Measurements from ENCODE around the gene LBHD1.
A peak's percentile ranks its signal among the peaks of the same experiment; 100 is the strongest.

The LBHD1 gene

DNA sequence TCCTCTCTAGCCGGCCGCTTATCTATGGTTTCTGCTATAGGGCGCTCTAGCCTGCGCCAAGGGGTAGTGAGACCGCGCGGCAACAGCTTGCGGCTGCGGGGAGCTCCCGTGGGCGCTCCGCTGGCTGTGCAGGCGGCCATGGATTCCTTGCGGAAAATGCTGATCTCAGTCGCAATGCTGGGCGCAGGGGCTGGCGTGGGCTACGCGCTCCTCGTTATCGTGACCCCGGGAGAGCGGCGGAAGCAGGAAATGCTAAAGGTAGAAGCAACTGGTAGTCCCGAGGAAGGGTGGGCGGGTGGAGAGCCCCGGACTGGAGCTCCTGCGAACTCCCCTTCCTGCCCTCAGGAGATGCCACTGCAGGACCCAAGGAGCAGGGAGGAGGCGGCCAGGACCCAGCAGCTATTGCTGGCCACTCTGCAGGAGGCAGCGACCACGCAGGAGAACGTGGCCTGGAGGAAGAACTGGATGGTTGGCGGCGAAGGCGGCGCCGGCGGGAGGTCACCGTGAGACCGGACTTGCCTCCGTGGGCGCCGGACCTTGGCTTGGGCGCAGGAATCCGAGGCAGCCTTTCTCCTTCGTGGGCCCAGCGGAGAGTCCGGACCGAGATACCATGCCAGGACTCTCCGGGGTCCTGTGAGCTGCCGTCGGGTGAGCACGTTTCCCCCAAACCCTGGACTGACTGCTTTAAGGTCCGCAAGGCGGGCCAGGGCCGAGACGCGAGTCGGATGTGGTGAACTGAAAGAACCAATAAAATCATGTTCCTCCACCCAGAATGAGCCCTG is at the start of gene LBHD1, which contains the start of gene UQCC3:
LBHD1 (minus strand) TSS at position 660 of the 782 bp plus-strand sequence. CDS start 2,236 bp downstream, outside the sequence.
UQCC3 (plus strand) TSS at position 66 of the 782 bp plus-strand sequence; CDS start at position 139, 73 bp downstream.
- ATAC-seq (peak; percentile 91), DNase-seq (peak; percentile 78 to 88)
- H3K9me3 Mint-ChIP-seq, result no peaks in the 10 kb centered on the region
- peaks cover 74% of the 10 kb centered on the region for H3K4me1 Mint-ChIP-seq
- no peaks in the 10 kb centered on the region for H3K27me3 Mint-ChIP-seq
- peak within 1 kb of the TSS; percentile 98 for H3K27ac Mint-ChIP-seq
- H3K4me3 Mint-ChIP-seq, result peak within 1 kb of the TSS; percentile 99

DNA sequence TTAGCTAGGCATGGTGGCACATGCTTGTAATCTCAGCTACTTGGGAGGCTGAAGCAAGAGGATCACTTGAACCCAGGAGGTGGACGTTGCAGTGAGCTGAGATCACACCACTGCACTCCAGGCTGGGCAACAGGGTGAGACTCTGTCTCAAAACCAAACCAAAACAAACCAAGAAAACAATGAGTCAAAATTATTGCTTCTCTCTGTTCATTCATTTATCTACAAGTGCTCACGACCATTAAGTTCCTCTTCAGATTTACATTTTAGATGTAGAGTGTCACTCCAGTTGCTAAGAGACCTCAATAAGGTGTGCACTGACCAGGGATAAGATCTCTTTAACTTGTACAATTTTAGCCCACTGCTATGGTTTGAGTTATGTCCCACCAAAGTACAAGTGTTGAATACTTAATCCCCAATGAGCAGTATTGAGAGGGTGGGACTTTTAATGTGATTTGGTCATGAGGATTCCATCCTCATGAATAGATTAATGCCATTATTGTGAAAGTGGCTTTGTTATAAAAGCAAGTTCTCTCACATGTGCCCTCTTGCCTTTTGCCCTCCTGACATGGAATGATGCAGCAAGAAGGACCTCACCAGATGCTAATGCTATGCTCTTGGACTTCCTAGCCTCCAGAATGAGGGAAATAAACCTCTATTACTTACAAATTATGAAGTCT is 47.4 kb upstream of the LBHD1 start:
- Mint-ChIP-seq H3K27me3 (no peaks in the 10 kb centered on the region), H3K4me1 (peaks cover 69% of the 10 kb centered on the region), H3K27ac (peak overlapping the region in 1 of 2 donors; percentile 42), H3K9me3 (no peaks in the 10 kb centered on the region), H3K4me3 (no peak overlapping the region)
- no peak for ATAC-seq
- DNase-seq, result no peak

DNA sequence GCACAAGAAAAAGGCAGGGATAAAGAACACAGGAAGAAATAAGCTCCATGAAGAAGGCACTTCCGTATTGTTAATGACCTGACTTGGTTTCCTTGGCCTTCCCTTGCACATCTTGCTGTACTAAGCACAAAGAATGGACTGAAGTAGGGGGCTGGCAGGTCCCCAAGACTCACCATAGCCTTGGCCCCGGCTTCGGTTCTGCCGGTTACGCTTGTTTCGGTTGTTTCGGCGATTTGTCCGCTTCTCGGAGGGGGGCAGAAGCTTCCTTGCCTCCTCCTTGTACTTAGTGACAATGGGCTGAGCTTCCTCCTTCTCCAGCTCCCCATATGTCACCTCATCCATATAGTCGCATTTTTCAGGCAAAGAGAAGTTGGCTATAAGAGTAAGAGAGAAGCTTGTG is 44.7 kb upstream of the LBHD1 start:
- no peaks in the 10 kb centered on the region for H3K27me3 Mint-ChIP-seq
- ATAC-seq (no peak), DNase-seq (no peak)
- H3K4me3 Mint-ChIP-seq, result no peak overlapping the region
- H3K27ac Mint-ChIP-seq, result peak overlapping the region in 1 of 2 donors; percentile 59
- H3K4me1 Mint-ChIP-seq, result peaks cover 73% of the 10 kb centered on the region
- H3K9me3 Mint-ChIP-seq, result no peaks in the 10 kb centered on the region

DNA sequence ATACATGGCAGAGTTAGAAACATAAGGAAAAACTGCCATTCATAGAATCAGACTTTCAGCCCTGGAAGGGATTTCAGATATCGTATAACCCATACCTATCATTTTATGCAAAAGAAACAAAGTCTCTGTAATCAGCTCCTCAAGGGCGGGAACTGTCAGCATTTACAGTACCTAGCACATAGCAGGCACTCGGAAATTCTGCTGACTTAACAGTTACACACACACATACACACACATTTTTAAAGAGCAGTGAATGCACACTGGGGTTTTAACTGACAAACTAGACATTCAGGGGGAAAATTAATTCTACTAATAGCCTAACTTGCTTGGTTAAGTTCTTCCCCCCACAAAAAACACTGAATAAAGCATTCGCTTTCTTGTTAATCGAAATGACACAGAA is 44.1 kb upstream of the LBHD1 start:
- DNase-seq (no peak), ATAC-seq (no peak)
- Mint-ChIP-seq H3K4me3 (no peak overlapping the region), H3K9me3 (no peaks in the 10 kb centered on the region), H3K27me3 (no peaks in the 10 kb centered on the region), H3K27ac (peak overlapping the region in 1 of 2 donors; percentile 11), H3K4me1 (peaks cover 67% of the 10 kb centered on the region)

DNA sequence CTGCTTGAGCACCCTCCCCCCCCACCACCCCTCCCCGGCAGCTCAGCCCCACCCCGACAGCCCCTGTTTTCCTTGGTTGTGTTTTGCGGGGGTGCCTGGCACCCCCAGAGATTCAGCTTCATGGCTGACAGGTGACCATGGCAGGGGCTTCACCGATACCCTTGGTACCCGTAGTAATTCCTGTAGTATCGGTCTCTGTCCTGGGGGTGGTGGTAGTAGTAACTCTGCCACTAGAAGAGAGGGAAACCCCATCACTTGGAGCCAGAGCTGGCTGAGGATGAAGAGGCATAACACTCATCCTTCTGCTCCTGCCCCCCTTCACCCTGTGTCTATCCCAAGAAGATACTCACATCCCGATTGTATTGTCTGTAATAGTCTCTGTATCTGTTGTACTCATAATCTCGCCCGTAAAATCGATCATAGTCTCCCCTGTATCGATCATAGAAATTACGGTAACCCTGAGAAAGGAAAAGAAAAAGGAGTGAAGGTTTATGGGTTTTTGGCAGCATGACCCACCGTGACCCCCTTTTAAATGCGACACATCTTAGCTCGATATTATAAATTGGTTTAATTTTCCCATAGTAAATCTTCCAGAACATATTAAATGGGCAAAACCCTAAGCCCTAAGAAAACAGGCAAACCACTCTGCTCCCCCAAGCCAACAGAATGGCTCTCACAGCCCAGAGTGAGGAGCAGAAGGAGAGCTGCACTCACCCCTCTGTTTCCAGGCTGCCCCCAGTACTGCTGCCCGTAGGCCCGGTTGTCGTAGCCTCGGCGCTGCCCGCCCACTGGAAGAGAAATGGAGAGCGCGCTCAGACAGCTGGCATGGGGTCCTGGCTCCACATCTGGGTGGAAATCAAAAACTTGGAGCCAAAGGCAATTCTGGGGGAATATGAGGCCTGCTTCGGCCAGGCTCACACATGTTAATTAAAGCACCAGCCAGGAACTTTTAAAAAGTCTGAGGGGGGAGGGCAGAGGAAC is 43.4 kb upstream of the LBHD1 start:
- H3K9me3 Mint-ChIP-seq, result no peaks in the 10 kb centered on the region
- no peak for DNase-seq
- H3K27ac Mint-ChIP-seq, result peak overlapping the region; percentile 70 to 84
- H3K27me3 Mint-ChIP-seq, result no peaks in the 10 kb centered on the region
- no peak overlapping the region for H3K4me3 Mint-ChIP-seq
- peaks cover 66% of the 10 kb centered on the region for H3K4me1 Mint-ChIP-seq
- ATAC-seq, result no peak

DNA sequence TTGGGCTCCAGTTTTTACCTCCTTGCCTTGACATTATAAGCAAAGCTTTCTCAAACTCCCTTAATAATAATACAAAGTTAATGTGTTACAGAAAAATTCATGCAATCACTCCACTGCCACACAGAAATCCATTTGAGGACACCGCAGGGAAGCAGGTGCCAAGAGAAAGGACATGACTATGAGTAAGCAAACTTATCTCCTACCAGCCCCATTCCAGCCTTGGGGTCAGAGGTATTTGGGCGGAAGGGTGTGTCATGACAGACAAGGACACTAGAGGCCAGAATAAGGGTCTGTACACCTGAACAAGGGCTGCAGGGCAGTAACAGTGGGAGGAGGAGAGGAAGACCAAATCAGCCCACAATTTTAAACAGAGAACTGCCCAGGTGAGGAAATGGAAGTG is 41.3 kb upstream of the LBHD1 start:
- Mint-ChIP-seq H3K9me3 (no peaks in the 10 kb centered on the region), H3K27ac (peak overlapping the region in 1 of 2 donors; percentile 92), H3K4me1 (peaks cover 71% of the 10 kb centered on the region), H3K4me3 (peak overlapping the region; percentile 56 to 64), H3K27me3 (no peaks in the 10 kb centered on the region)
- DNase-seq (no peak), ATAC-seq (no peak)

DNA sequence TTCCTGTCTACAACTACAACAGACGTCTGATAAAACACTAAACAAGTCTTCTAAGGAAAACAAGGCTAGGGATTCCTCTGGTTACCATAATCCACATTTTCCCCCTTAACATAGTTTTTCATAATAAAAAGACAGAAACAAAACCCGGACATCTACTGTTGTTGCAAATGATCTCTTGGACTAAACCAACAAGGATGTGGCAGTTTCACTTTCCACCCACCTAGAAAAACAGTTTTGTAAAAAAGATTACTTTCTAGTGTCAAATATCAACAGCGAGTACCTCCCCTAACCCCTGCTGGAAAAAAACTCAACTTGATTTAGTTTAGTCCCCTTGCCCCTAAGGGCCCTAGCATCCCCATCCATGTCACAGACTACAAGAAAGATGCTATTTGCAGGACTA is 40.8 kb upstream of the LBHD1 start:
- Mint-ChIP-seq H3K4me1 (peaks cover 76% of the 10 kb centered on the region), H3K27me3 (no peaks in the 10 kb centered on the region), H3K4me3 (peak overlapping the region; percentile 56 to 64), H3K27ac (peak overlapping the region; percentile 68 to 92), H3K9me3 (no peaks in the 10 kb centered on the region)
- DNase-seq, result no peak
- no peak for ATAC-seq

DNA sequence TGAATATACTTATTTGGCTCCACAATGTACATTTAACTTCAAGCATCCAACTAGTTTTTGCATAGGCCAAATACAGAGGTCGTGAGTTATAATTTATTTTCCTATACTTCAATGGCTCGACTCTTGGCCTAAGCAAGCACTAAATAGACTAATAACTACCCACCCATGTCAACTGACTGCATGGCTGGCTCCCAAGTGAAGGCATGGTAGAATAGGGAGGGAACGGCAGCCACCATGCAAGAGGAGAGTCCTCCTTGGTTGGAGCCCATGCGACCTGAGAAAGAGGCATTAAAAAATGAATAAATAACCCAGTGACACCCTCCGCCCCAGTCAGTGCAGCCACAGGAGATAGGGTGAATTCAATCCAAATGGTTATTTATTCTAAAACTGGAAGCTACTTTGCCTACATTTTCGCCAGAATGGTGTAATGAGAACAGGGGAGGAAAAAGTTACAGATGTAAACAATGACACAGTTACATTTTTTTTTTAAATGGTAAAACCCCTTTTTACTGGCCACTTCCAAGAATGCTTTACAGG is 40.3 kb upstream of the LBHD1 start:
- Mint-ChIP-seq H3K27me3 (no peaks in the 10 kb centered on the region), H3K4me3 (peak overlapping the region; percentile 56 to 64), H3K9me3 (no peaks in the 10 kb centered on the region), H3K4me1 (peaks cover 81% of the 10 kb centered on the region), H3K27ac (peak overlapping the region; percentile 68 to 92)
- no peak for ATAC-seq
- DNase-seq, result no peak

DNA sequence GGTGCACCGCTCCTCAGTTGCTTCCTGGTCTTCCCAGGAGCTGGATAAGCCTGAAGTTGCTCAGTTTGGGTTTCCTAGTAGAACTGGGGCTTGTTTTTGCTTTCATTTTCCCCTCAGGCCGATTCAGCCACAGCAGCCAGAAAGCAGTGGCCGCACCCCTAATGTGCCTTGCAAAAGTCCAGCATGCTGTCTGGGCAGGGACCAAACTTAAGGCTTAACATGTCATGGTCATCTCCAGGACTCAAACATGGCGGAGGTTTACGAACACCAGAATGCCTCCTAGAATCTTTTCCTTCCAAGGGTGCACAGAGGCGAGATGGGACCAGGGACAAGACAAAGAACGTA is 37.9 kb upstream of the LBHD1 start:
- Mint-ChIP-seq H3K27ac (peak overlapping the region; percentile 93 to 97), H3K4me1 (peaks cover 84% of the 10 kb centered on the region), H3K9me3 (no peaks in the 10 kb centered on the region), H3K27me3 (no peaks in the 10 kb centered on the region), H3K4me3 (peak overlapping the region; percentile 86 to 93)
- no peak for DNase-seq
- no peak for ATAC-seq

DNA sequence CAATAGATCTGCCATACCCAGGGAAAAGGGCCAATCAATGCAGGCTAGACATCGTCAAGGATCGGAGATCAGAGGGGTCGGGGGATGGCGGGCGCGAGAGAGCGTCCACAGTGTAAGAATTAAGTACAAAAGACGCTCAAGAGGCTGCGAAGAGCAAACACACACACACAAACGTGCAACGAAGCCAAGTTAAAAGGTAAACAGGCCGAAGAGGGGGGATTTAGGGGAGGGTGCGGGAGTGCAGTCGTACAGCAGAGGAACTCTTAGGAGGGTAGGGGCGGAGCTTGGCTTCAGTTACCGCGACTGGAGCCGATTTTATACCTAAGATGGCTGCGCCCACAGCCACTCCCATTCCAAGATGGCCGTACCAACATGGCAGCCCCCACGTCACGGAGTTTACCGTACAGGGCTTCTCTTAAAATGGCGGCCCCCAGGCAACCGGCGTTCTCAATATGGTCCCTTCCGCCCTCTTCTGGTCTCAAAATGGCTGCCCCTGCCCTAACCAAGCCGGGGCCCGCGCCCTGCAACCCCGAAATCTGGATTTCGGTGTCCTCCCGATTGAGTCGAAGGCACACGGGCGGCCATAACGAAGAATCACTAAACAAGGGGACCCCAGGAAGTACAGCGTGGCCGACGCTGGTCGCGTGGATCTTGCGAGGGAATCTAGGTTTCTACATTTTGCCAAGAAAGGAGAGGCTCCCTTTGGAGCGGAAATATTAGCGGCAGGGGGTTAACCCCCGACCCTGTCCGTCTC is 37.4 kb upstream of the LBHD1 start:
- DNase-seq (peak; percentile 93 to 97), ATAC-seq (peak; percentile 84)
- H3K9me3 Mint-ChIP-seq, result no peaks in the 10 kb centered on the region
- H3K27me3 Mint-ChIP-seq, result no peaks in the 10 kb centered on the region
- H3K4me3 Mint-ChIP-seq, result peak overlapping the region; percentile 86 to 93
- H3K4me1 Mint-ChIP-seq, result peaks cover 79% of the 10 kb centered on the region
- peak overlapping the region; percentile 93 to 97 for H3K27ac Mint-ChIP-seq

DNA sequence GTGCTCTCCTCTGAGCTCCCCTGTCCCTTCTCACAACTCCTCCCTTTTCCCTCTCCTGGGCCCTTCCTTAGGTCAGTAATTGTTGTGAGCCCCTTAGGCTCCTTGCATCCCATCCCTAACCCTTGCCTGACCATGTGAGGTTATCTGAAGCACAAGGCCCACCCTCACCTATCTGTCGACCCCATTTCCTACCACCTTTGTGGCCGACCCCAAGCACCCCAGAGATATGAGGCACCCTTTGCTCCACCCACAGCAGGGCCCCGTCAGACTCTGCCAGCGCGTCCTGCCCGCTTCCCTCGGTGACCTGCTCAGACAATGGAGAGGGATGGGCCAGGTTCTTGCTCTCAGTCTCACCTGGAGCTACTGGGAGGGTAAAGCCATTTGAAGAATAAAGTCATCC is 36.7 kb upstream of the LBHD1 start:
- ATAC-seq (peak; percentile 62), DNase-seq (peak in 1 of 2 donors; percentile 62)
- Mint-ChIP-seq H3K4me1 (peaks cover 72% of the 10 kb centered on the region), H3K27ac (peak overlapping the region; percentile 93 to 97), H3K27me3 (no peaks in the 10 kb centered on the region), H3K4me3 (peak overlapping the region; percentile 86 to 93), H3K9me3 (no peaks in the 10 kb centered on the region)

DNA sequence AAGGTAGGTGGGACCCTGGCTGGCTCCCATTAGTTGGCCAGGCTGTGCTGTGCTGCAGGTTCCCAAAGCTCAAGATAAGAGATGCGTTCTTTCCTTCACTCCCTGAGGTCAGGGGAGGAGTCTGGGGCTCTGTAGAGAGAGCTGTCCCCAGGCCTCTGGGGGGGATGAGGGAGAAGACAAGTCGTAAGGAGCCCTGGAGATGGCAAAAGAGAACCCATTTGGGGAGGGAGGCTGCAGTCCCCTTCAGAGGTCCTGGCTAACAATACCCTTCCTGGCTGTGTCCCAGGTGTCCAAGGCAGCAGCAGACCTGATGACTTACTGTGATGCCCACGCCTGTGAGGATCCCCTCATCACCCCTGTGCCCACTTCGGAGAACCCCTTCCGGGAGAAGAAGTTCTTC is 36.3 kb upstream of the LBHD1 start:
- H3K27me3 Mint-ChIP-seq, result no peaks in the 10 kb centered on the region
- peak overlapping the region; percentile 93 to 97 for H3K27ac Mint-ChIP-seq
- no peaks in the 10 kb centered on the region for H3K9me3 Mint-ChIP-seq
- H3K4me1 Mint-ChIP-seq, result peaks cover 68% of the 10 kb centered on the region
- DNase-seq (no peak), ATAC-seq (no peak)
- peak overlapping the region; percentile 86 to 93 for H3K4me3 Mint-ChIP-seq

DNA sequence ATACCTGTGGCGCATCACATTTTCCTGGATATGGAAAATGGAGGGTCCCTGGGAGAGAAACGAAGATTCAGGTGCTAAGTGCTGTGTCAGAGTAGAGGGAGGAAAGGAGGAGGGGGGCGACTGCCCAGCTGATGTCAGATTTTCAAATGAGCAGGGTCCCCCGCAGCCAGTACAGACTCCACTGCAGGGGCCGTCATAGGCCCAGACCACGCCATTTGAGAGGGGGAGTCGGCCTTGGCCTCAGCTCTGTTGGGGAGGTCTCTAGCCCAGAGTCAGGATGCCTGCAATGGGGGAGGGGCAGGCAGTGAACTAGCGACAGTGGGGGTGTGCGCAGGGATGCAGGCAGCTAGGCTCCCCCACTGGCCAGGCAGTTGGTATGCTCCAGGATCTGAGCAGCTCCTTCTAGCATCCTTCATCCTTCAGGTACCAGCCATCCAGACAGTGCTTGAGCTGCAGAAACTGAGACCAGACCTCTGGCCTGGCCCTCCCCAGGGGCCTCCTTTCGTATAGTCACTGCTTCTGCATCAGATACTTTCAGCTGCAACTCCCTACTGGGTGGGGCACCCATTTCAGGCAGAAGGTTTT is 35.3 kb upstream of the LBHD1 start, which contains the start of the genes BSCL2 and GNG3:
BSCL2 (minus strand) TSS at position 148 of the 585 bp plus-strand sequence. CDS start 229 bp downstream, outside the sequence.
GNG3 (plus strand) TSS at position 400 of the 585 bp plus-strand sequence. CDS start 620 bp downstream, outside the sequence.
- H3K27me3 Mint-ChIP-seq, result no peaks in the 10 kb centered on the region
- ATAC-seq (no peak), DNase-seq (no peak)
- H3K4me3 Mint-ChIP-seq, result peak within 1 kb of the TSS; percentile 95 to 96
- no peaks in the 10 kb centered on the region for H3K9me3 Mint-ChIP-seq
- H3K4me1 Mint-ChIP-seq, result peaks cover 62% of the 10 kb centered on the region
- H3K27ac Mint-ChIP-seq, result peak within 1 kb of the TSS; percentile 93 to 97

DNA sequence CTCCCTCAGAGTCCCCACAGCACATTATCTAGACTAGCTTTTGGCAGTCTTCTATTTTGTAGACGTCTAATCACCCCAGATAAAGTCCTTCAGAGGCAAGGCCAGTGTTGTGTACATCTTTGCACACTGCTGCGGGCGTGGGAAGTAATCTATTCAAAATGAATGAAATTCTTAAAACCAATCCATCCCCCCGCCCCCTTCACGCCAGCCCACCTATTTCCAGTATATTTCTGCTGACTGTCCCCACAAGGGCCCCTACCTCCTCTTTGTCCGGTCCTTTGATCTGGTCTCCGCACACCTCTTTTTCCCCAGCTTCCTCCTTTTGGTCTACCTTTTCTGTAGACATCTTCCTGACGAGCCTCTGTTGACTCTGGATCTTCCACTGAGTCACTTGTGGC is 34.8 kb upstream of the LBHD1 start:
- Mint-ChIP-seq H3K27me3 (no peaks in the 10 kb centered on the region), H3K9me3 (no peaks in the 10 kb centered on the region), H3K27ac (peak overlapping the region; percentile 12 to 84), H3K4me3 (peak overlapping the region; percentile 95 to 96), H3K4me1 (peaks cover 60% of the 10 kb centered on the region)
- no peak for ATAC-seq
- no peak for DNase-seq

All from stimulated activated naive CD8-positive, alpha-beta T cell treated with anti-CD3 and anti-CD28 coated beads, Interleukin-15, amount 100 ng/mL, for 72 hours (primary cell).